ENCODE measurements around the gene ADCY2.

DNA sequence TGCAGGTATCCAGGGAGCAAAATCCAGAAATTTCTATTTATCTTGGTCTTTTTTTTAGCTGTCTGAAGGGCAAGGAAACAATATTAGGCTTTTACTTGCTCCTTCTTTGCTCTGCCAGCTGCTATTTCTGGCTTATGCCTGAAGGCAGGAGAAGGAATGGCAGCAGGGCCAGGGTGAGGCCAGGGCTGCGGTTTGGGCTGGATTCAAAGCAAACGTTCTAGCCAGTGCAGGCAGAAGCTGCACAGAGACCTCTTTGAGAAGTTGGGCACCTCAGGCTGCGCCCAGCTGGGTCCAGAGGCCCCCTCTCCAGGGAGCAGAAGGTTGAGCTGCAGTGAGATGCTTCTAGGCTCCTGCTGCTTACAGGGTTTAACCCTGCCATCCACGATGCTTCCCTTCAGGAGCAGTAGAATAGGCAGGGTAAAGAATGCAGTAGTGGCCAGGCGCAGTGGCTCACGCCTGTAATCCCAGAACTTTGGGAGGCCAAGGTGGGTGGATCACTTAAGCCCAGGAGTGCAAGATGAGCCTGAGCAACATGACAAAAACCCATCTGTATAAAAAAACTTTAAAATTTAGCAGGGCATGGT is 201.2 kb downstream of the ADCY2 start:
- no peak for TF ChIP-seq NFYB (IDR thresholded peaks at IDR 0.05; ENCODE audit: extremely low read depth, insufficient read length)
- TF ChIP-seq USF2 (CRISPR knock-in tag; IDR thresholded peaks at IDR 0.05) = no peak
- no peak for TF ChIP-seq SREBF1 (IDR thresholded peaks at IDR 0.05; ENCODE audit: borderline replicate concordance, low read depth, low read length)
- no peak for TF ChIP-seq POLR2A (conservative IDR thresholded peaks at IDR 0.05)
- no peak for TF ChIP-seq EZH2 (IDR thresholded peaks at IDR 0.05; ENCODE audit: borderline replicate concordance, low read depth, low read length)

Data from K562 (cell line).